ENCODE measurements around the gene SMPD2.

DNA sequence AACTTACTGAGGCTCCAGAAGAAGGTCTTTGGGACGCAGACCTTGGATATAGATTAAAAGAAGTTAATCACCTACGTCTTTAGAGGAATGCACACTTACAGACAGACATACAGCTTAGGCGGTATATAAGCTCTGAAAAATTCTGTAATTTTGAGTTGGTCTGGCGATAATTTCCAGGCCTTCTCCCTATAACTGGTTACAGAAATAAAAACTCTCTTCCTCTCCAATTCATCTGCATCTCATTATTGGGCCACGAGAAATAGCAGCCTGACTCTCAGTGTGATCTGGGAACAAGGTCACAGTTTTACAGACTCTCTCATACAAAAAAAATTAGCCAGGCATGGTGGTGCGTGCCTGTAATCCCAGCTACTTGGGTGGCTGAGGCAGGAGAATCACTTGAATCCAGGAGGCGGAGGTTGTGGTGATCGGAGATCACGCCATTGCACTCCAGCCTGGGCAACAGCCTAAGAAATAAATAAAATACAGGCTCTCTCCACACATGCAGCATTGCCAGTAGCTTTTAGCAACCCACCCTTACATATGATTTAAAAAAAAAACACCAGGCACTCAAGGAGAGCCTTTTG is 37.8 kb downstream of the SMPD2 start:
- TF ChIP-seq NFIC (IDR thresholded peaks at IDR 0.05), result no peak
- no peak for TF ChIP-seq RAD21 (IDR thresholded peaks at IDR 0.05; ENCODE audit: low read depth)
- TF ChIP-seq FOXM1 (IDR thresholded peaks at IDR 0.05; ENCODE audit: borderline replicate concordance, low read depth), result no peak
- no peak for TF ChIP-seq USF1 (IDR thresholded peaks at IDR 0.05)
